ENCODE results near the gene SLC35D1. TPM values are rescaled to one million over a fixed set of nuclear protein-coding genes. Genes with fewer than 3 reads are reported as not detected.

The SLC35D1 gene
- total RNA-seq, 1 donor from 2014 or later = 16.3 TPM

DNA sequence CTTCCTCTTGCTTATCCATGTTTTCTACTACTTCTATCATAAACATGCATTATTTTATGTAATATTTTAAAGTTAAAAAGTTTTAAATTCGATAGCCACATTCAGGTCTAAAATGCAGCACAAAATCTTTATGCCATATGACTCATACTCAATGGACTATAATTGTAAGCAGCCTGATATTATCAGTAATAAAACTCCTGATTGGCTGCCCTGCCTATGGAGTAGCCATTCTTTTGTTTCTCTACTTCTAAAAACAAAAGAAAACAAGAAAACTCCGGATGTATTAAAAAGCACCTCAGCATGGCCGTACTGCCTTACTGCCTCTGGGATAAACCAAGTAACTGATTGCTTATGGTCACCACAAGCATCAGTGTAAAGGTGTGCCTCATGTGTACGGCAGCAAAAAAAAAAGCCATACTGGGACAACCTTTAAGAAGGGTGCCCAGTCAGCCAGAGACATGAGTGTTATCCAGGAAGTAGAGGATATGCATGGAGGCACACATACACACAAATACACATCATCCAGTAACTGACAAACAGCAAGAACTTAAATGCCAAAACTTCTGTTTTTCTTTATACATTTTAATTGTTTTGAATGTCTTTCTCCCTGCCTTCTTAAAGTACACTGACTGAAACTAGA, 9.2 kb downstream of the SLC35D1 start:
- DNase-seq (ENCODE audit: low spot score) = no peak

DNA sequence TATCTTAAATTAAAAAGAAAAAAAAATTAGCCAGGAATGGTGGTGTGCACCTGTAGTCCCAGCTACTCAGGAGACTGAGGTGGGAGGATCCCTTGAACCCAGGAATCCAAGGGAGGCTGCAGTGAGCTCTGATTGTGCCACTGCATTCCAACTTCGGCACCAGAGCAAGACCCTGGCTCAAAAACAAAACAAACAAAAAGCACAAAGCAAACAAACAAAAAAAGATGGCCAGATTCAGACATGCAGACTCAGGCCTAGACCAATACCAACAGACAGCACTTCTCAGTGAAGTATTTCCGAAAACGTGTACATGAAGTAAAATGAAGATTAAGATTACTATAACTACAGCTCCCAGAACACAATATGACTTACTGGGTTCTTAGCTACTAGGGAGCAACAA, 10.6 kb downstream of the SLC35D1 start:
- no peak for DNase-seq (ENCODE audit: low spot score)

DNA sequence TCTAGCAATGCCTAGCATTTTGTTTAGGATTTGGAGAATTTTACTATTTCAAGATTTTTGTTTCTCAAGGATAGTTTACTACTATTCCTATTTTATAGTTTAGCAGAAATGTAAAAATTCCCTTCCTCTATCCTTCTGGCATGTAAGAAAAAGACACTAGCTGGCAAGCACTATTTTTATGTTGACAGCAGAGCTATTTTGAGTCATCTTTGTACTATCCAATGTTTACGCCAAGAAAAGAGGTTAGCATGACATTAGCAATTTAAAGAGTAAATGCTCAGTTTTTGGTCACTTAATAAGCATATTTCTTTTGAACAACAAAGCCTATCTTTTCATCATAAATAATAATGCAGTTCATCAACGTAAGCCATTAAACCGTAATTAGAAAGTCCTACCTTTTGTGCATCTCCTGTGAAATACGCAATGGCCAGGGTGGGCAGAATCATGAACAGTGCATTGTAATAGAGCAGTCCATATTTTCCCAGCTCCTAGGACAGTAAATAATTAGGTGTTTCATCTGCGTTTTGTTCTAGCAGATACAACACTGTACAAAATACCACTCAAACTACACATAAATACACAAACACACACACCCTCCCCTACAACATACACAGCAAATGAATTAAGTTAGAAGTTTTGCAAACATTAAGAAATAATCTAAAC, 12.0 kb downstream of the SLC35D1 start:
- DNase-seq (ENCODE audit: low spot score) = no peak

GRCh38 chr1:67040405-67040804, 13.5 kb downstream of the SLC35D1 start:
- no peak for DNase-seq (ENCODE audit: low spot score)

GRCh38 chr1:67031859-67032247, 22.1 kb downstream of the SLC35D1 start:
- DNase-seq (ENCODE audit: low spot score) = no peak

DNA sequence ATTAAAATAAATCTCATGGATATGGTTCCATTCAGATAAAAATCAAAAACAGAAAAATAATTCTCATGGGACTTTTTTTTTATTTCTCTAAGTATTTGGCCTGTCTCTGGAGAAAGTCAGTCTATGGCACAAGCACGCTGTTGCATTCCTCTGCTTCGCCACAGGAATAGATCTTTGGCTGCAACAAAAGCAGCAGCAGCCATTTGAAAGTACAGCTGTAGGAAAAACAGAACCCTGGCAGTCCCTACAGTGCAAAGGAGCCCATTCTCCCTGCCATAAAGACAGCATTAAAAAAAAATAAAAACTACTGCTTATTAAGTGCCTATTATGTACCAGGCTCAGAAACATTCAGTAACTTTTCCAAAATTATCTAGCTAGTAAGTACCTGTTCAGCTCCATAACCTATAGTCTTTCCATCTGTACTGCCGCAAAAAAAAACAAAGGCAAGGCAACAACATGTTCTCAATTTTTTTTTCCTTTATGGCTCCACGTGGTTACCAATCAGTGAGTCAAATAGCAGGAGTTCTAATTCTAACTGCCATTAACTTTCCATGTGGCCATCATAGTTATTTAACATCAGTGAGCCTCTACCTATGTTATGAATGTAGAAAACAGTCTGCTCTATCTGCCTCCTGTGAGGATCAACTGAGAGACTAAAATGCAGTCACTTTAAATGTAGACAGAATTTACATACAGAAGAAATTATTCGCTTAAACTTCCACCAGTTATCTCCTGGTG, 22.7 kb downstream of the SLC35D1 start:
- peak; percentile 34 for DNase-seq (ENCODE audit: low spot score)

- DNase-seq (ENCODE audit: low spot score) = no peak
Measured at GRCh38 chr1:67029472-67029871, 24.5 kb downstream of the SLC35D1 start.

DNA sequence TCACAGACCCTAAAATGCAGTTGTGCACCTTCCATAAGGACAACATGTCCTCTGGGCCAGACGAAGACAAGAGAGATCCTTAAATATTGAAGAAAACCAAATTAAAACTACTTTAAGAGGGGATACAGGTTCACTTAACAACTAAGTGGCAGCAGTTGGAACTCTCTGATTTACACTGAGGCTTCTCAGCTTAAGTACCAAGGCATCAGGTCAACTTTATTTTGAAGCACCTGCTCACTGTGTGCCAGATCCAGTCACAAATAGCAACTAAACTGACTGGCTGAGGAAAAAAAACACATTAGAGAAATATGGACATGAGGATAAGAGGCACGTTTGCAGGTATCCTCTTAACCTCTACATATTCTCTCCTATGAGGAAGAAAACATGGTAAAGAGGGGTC, 33.2 kb downstream of the SLC35D1 start:
- DNase-seq (ENCODE audit: low spot score) = no peak

- no peak for DNase-seq (ENCODE audit: low spot score)
Measured at GRCh38 chr1:67020304-67020703, 33.6 kb downstream of the SLC35D1 start.

- DNase-seq (ENCODE audit: low spot score) = no peak
Measured at GRCh38 chr1:67019600-67020136, 34.3 kb downstream of the SLC35D1 start.

DNA sequence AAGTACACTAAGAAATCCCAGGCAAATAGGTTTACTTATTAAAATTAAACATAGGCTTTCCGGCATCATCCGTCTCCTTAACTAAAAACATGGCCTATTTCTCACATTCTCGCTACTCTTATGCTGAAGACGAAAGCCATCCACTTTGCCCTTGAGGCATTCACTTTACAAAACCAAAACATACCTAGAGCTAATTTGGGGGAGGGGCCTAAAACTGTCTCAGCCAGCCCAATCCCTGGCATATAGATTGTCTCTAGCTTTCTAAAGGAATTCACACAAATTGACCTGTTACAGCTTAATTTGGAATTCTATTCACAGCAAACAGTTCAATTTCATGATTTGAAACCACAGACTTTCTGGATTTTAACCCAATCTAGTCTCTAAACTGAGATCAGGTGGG, 34.8 kb downstream of the SLC35D1 start:
- DNase-seq (ENCODE audit: low spot score) = no peak

DNA sequence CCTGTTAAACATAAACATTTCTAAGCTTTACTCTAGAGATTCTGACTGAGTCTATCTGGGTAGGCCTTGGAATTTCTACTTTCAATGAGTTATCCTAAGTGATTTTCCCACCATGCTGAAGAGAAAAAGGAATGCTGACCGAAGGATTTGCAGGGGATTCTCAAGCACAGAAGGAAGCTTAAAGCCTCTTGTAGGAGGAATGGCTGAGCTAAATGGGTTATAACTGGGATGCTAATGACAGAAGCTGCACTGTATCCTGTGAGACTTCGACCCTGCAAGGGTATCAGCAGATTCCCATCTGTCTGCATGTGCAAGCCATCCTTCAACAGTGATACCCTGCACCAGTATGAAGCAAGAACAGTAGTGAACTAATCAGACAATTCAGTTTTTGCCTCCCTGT, 35.4 kb downstream of the SLC35D1 start:
- no peak for DNase-seq (ENCODE audit: low spot score)

- DNase-seq (ENCODE audit: low spot score) = no peak
Measured at GRCh38 chr1:67013573-67013972, 40.4 kb downstream of the SLC35D1 start.

- DNase-seq (ENCODE audit: low spot score) = no peak
Measured at GRCh38 chr1:67009792-67010191, 44.2 kb downstream of the SLC35D1 start.

DNA sequence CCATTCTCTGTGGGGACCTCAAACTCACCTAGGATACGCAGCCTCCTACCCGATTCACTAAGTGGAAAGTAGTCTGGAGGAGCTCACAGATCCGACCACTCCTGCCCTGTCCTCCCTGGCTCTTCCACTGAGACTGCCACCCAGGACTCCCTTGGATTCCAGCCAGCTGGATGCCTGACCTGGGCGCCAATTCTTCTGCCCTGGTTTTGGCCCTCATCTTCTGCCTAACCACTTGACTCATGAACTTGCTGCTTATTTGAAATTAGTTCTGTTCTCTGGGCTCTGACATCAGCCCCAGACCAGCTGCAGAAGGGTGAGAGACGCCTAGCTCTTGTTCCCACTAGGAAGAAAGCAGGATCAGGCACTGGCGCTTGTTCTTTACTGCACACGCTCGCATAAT, 48.9 kb downstream of the SLC35D1 start:
- DNase-seq (ENCODE audit: low spot score) = no peak

GRCh38 chr1:67004176-67004575, 49.8 kb downstream of the SLC35D1 start:
- DNase-seq (ENCODE audit: low spot score) = no peak

GRCh38 chr1:67001682-67002425, 52.1 kb downstream of the SLC35D1 start:
- no peak for DNase-seq (ENCODE audit: low spot score)

- no peak for DNase-seq (ENCODE audit: low spot score)
Measured at GRCh38 chr1:66999640-67000400, 54.1 kb downstream of the SLC35D1 start.

DNA sequence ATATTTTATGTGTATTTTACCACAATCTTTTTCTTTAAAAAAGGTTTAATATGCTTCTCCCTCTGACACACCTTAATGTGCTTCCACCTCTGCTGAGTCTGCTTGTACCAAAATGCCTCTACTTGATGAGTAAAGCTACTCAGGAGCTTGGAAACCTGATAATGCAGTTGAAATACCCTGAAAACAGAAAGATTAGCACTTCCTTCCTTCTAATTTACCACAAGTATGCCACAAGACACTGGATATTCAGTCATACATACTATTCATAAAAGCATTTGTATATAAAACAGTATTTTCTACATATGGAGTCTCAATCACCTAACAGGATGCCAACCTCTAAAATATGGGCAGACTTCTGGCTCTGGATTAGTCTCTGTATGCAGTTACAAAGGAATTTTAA, 55.0 kb downstream of the SLC35D1 start:
- no peak for DNase-seq (ENCODE audit: low spot score)

DNA sequence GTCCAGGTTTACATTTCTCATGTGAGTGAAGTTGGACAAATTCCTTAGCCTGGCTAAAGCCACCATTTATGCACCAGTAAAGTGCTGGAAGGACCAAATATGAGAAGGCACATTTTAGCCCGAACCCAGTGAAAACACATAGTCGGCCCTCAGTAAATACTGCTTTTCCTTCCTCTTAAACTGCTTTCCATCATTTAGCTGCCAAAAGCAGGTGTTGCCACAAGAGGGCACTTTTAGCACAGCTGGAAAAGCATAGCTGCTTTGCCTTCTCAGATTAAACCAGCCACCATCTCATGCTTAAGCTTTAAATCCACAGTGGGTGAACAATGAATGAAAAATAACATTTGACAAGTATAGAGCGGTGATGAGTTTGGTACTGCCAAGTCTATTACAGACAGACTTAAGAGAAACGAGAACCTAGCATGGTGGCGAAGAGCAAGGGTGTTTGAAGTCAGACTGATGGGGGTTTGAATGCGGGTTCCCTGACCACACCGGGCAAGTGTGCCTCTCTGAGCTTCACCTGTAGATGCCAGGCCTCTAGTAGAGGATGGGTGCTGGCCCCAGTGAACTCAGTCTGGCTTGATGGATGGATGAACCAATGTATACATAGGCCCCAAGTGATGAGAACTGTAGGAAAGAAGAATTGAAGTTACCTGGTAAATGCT, 57.8 kb downstream of the SLC35D1 start:
- DNase-seq (ENCODE audit: low spot score) = peak; percentile 62

DNA sequence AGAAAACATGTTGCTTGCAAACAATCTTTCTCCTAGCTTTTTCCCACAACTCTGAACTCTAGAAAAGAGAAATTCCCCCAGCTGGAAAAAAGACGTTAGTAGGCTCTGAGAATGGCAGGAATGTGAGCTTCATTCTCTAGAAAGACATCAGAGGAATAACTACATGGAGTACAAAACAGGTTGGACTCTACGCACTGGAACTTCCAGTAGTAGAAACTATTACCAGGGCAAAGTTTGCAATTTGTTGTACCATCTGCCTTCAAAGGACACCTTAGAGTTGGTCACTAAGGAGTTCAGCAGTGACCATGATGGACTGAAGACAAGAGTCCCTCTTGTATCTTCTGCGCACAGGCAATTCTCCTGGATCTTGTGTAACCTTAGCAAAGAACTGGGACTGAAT, 60.9 kb downstream of the SLC35D1 start:
- DNase-seq (ENCODE audit: low spot score) = no peak

All from mucosa of gallbladder (tissue), 1 donor.